ENCODE measurements around the gene TIAM2.
A peak's percentile ranks its signal among the peaks of the same experiment; 100 is the strongest.
"Not testable (repeated sequence)": the region's sequence is repeated elsewhere in the genome, so short reads cannot be mapped to it uniquely, and the experiment has no call there.

TIAM2 gene

GRCh38 chr6:155162682-155163081 is 167.6 kb downstream of the TIAM2 start:
- no peak for DNase-seq (ENCODE audit: low read depth in 2 of 2)

DNA sequence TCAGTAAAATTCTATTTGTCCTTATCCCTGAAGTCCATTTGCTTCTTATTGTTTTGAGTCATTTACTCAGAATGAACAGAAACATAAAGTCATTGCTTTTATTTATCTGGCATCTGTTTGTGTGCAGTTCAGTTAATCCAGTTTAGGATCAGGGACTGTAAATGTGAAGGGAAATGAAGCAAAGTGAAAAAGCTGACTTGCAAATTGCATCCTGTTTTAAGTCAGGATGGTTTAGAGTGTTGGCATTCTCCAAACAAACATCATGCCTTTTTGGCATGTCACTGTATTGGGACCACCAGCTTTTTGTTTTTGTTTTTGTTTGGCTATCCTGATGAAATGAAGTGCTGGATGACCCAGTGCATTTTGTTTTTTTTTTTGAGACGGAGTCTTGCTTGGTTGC is 168.5 kb downstream of the TIAM2 start:
- no peak for DNase-seq (ENCODE audit: low read depth in 2 of 2)

GRCh38 chr6:155165029-155165710 is 170.1 kb downstream of the TIAM2 start:
- no peak for DNase-seq (ENCODE audit: low read depth in 2 of 2)

GRCh38 chr6:155170519-155170918 is 175.4 kb downstream of the TIAM2 start:
- no peak for DNase-seq (ENCODE audit: low read depth in 2 of 2)

DNA sequence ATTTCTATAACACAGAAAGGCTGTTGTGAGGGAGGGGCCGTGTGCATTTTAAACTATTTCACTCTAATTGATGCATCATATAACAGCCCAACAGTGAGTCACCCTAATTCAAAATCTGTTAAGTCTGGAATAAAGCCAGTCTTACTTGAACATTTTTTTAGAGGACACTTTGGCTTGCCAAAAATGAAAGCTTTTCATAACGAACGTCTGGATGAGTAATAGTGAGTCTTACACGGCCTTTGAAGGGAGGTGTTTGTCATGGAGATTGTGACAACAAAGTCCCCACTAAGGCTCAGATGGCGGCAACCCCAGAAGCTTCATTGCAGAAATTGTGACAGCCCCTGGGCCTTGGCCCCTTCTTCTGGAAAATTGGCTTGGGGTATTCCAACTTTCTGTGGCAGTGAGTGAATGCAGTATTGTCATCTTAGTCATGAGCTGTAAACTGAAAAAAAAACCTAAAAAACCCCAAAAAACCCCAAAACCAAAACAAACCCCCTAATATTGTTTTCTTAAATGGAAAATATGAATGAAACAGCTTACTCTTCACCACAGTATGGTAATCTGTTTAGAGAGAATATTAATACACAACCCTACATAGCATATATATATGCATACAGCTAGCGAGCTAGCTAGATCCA is 176.1 kb downstream of the TIAM2 start:
- peak; percentile 69 to 76 for DNase-seq (ENCODE audit: low read depth in 2 of 2)

DNA sequence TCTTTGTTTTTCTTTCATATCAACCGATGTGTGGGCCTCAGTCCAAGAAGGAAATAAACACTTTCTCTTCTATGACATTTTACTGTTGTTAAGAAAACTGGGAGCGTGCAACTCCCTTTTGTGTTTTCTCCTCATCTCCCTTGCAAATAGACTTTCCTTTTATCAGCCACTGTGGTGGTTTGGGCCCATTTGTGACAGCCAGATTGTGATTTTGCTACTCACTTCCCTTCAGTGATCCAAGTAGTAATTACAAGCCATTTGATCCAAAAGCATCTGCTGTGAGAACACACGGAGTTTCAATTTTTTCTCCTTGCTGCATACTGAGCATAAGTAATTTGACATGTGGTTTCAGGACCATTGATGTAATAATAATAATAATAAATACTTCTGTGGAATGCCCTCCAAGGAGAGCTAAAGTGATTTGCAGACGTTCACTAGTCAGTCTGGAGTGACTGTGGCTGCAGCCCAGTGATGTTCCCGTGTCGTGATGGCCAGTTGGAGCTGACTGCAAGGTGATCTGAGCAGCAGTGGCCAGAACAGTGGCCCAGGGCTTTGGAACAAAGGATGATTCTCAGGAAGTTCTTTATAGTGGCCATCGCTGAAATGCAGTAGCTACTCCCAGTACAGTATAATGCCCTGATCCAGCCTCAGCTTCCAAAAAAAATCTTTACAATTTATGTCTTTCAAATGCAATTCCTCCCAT is 176.8 kb downstream of the TIAM2 start:
- no peak for DNase-seq (ENCODE audit: low read depth in 2 of 2)

- DNase-seq (ENCODE audit: low read depth in 2 of 2) = no peak
These were observed 178.4 kb downstream of the TIAM2 start for GRCh38 chr6:155173488-155173887.

DNA sequence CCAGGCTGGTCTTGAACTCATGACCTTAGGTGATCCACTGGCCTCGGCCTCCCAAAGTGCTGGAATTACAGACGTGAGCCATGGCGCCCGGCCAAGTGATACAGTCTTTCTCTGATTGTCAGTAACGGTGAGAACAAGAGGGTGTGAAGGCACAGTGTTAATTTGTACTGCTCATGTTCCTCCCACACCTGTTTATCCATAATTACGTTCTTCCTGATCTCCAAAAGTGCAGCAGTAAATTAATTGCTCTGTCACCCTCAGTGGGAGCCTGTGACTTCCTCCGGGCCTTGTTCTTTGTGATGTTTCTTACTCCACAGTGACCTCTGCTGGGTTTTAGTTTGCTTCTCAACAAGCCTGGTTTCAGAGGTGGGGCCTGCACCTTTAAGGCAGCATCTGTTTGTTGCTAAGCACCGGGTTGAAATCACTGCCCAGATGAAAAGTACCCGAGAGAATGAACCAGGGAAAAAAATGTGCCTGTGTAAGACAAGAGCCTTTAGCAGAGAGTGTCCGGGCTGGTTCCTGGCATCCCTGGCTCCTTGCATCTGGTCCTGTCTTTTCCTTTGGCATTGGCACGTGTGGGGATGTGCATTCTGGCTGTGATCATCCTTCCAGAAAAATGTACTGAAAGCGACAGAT is 179.6 kb downstream of the TIAM2 start:
- peak in 1 of 2 donors; percentile 47 for DNase-seq (ENCODE audit: low read depth in 2 of 2)

GRCh38 chr6:155177363-155177961 is 182.3 kb downstream of the TIAM2 start:
- peak in 1 of 2 donors; percentile 45 for DNase-seq (ENCODE audit: low read depth in 2 of 2)

- no peak for DNase-seq (ENCODE audit: low read depth in 2 of 2)
These were observed 186.4 kb downstream of the TIAM2 start for GRCh38 chr6:155181498-155181897.

- no peak for DNase-seq (ENCODE audit: low read depth in 2 of 2)
These were observed 187.0 kb downstream of the TIAM2 start for GRCh38 chr6:155182103-155182502.

DNA sequence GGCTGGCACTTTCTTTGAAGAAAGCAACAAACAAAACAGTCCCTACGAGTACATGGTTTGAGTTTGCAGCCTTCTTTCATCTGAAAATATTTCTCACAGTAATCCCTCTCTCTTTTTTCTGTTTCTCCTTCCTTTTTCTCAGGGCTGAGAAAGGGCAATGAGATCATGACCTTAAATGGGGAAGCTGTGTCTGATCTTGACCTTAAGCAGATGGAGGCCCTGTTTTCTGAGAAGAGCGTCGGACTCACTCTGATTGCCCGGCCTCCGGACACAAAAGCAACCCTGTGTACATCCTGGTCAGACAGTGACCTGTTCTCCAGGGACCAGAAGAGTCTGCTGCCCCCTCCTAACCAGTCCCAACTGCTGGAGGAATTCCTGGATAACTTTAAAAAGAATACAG is 188.0 kb downstream of the TIAM2 start:
- no peak for DNase-seq (ENCODE audit: low read depth in 2 of 2)

DNA sequence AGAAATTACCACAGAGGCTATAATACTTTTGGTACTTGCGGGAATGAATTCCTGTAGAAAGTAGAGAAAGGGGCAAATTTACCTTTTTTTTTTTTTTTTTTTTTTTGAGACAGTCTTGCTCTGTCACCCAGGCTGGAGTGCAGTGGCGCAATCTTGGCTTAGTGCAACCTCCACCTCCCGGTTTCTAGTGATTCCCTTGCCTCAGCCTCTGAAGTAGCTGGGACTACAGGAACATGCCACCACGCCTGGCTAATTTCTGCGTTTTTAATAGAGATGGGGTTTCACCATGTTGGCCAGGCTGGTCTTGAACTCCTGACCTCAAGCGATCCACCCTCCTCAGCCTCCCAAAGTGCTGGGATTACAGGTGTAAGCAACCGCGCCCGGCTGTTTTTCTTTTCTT is 189.9 kb downstream of the TIAM2 start:
- DNase-seq (ENCODE audit: low read depth in 2 of 2) = not testable (repeated sequence)

DNA sequence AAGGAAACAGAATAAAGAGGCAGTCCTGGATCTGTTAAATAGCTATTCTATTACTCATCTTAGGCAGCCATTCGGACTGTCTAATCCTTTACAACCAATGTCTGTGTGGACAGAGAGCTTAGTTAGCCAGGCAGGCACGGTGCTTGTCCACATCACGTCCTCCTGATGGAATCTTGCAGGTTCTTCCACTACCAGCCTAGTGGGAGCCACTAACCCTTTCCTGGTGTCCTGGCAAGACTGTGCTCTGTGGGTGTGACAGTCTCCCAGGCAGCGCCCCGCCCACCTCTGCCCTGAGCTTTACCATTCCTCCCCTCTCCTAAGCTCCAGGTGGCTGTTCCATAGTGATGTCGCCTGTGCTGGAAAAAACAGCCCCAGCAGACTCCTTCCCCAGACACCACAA is 190.4 kb downstream of the TIAM2 start:
- DNase-seq (ENCODE audit: low read depth in 2 of 2) = no peak

- DNase-seq (ENCODE audit: low read depth in 2 of 2) = peak; percentile 30 to 31
These were observed 191.0 kb downstream of the TIAM2 start for GRCh38 chr6:155186052-155186658.

DNA sequence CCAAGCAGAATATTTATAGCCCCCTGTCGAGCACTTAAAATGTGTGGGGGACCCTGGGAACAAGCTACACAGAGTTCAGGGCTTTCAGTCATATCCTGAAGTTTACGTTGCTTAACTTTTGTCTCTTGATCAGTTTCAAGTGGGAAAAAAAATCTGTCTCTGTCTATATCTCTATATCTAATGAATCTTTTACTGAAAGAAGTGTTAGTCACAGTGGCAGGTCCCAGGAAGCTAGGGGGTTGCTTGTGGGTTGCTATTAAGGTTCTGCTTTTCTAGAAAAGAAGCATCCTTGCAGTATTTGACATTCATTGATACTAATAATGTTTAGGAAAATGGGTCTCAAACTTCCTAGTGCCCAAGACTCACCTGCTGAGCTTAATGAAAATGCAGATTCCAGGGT is 192.0 kb downstream of the TIAM2 start:
- no peak for DNase-seq (ENCODE audit: low read depth in 2 of 2)

- DNase-seq (ENCODE audit: low read depth in 2 of 2) = no peak
These were observed 193.0 kb downstream of the TIAM2 start for GRCh38 chr6:155187994-155188706.

DNA sequence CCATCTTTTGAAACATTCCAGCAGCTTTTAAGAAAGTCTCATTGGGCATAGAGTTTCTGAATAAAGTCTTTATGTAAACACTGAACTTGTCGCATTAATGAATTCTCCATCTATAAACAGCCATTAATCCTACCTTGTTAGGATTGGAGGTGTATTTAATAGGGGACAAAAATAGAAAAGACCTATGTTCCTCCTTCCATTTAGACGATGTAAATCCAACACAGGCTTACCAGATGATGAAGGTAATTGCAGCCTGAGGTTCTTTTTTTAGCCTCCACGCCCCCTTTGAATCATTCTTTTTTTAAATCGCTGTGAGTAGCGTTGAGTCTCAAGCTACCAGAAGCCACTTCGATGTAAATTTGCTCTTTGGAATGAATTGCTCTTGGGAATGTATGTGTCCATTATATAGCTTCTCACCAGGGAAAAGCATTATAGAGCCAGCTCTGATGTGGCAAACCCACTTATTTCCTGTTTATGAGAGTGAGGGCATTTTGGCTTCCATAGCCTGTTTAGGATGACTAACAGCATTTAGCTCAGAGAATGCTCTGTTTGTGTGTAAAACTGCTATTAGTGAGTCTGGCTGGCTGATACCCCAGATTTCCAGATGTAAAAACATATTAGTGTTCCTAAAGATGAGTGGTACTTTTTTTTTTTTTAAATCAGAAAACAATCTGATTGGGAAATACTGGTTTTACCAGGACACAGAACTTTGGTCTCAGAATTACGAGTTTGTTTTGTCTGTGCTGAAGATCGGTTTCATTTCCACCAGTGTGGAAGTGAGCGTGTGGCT is 193.8 kb downstream of the TIAM2 start:
- DNase-seq (ENCODE audit: low read depth in 2 of 2) = no peak

DNA sequence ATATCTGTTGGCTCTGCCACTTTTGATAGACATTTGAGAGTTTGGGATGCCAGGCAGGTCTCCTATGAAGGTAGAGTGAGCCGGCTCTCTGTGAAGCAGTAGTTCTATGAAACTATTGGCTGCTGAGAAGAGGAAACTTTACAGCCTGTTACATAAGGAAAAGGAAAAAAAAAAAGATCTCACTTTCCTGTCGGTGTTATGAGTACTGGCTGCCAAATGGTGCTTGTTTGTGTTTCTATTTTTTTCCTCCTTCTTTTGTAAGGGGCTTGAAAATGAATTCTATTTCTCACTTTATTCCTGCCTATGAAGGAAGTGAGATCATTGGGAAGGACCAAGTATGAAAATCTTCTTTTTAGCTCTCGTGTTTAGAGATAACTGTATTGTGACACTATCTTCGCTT is 195.6 kb downstream of the TIAM2 start:
- no peak for DNase-seq (ENCODE audit: low read depth in 2 of 2)

DNA sequence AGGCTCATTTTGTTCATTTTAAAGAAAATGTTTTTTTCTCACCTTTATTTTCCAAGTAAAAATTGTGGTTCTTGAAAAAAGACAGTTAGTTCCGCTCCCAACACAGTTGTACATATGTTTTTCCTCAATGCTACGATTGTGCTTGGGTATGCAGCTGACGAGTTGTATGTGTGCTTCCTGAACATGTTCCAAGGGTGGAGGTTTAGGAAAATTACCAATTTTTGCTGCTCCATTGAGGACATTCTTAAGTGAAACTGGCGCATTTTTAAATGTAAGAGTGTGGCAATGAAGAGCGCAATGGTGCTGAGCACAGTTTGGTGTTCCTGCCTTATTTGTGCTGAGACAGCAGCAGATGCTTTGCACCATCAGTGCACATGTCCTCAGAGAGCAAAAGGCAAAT is 198.4 kb downstream of the TIAM2 start:
- DNase-seq (ENCODE audit: low read depth in 2 of 2) = no peak

Data from stimulated activated CD4-positive, alpha-beta T cell treated with anti-CD3 and anti-CD28 coated beads, Interleukin-1b, Interleukin-23, amount 100 ng/mL, for 4 hours (primary cell).